ENCODE data around the gene GPR171.
"Not testable (repeated sequence)": the region's sequence is repeated elsewhere in the genome, so short reads cannot be mapped to it uniquely, and the experiment has no call there.

GPR171 gene

GRCh38 chr3:151169948-151170679 lies 32.9 kb downstream of the GPR171 start:
- Mint-ChIP-seq H3K4me1 (peaks cover 40% of the 10 kb centered on the region), H3K27ac (peak overlapping the region; percentile 82), H3K4me3 (peak overlapping the region; percentile 20)
- not testable (repeated sequence) for H3K9me3 Mint-ChIP-seq, H3K27me3 Mint-ChIP-seq, H3K36me3 Mint-ChIP-seq
- ATAC-seq = peak; percentile 68

- peak overlapping the region; percentile 20 for H3K4me3 Mint-ChIP-seq
- ATAC-seq = peak; percentile 84
- H3K36me3 Mint-ChIP-seq = no peaks in the 10 kb centered on the region
- peaks cover 40% of the 10 kb centered on the region for H3K4me1 Mint-ChIP-seq
- H3K27ac Mint-ChIP-seq = peak overlapping the region; percentile 82
- no peaks in the 10 kb centered on the region for H3K9me3 Mint-ChIP-seq
- no peaks in the 10 kb centered on the region for H3K27me3 Mint-ChIP-seq
Observed at GRCh38 chr3:151169262-151169947, 33.6 kb downstream of the GPR171 start.

- Mint-ChIP-seq H3K9me3 (no peaks in the 10 kb centered on the region), H3K36me3 (no peaks in the 10 kb centered on the region), H3K27me3 (no peaks in the 10 kb centered on the region), H3K27ac (peak overlapping the region; percentile 24), H3K4me1 (peaks cover 40% of the 10 kb centered on the region), H3K4me3 (no peak overlapping the region)
- peak; percentile 41 for ATAC-seq
Observed at GRCh38 chr3:151168269-151169094, 34.5 kb downstream of the GPR171 start.

GRCh38 chr3:151166161-151166560 lies 36.9 kb downstream of the GPR171 start:
- no peaks in the 10 kb centered on the region for H3K27me3 Mint-ChIP-seq
- H3K27ac Mint-ChIP-seq = no peak overlapping the region
- ATAC-seq = no peak
- no peak overlapping the region for H3K4me3 Mint-ChIP-seq
- no peaks in the 10 kb centered on the region for H3K36me3 Mint-ChIP-seq
- H3K9me3 Mint-ChIP-seq = no peaks in the 10 kb centered on the region
- H3K4me1 Mint-ChIP-seq = peaks cover 28% of the 10 kb centered on the region

GRCh38 chr3:151165226-151165625 lies 37.8 kb downstream of the GPR171 start:
- Mint-ChIP-seq H3K4me1 (peaks cover 19% of the 10 kb centered on the region), H3K36me3 (no peaks in the 10 kb centered on the region), H3K9me3 (no peaks in the 10 kb centered on the region), H3K27ac (no peak overlapping the region), H3K4me3 (no peak overlapping the region), H3K27me3 (no peaks in the 10 kb centered on the region)
- ATAC-seq = no peak

GRCh38 chr3:151159806-151160205 lies 43.2 kb downstream of the GPR171 start:
- ATAC-seq = no peak
- H3K36me3 Mint-ChIP-seq = no peaks in the 10 kb centered on the region
- no peaks in the 10 kb centered on the region for H3K9me3 Mint-ChIP-seq
- H3K4me1 Mint-ChIP-seq = no peaks in the 10 kb centered on the region
- H3K4me3 Mint-ChIP-seq = no peak overlapping the region
- H3K27ac Mint-ChIP-seq = no peak overlapping the region
- no peaks in the 10 kb centered on the region for H3K27me3 Mint-ChIP-seq

- Mint-ChIP-seq H3K9me3 (no peaks in the 10 kb centered on the region), H3K27me3 (no peaks in the 10 kb centered on the region), H3K36me3 (no peaks in the 10 kb centered on the region), H3K27ac (no peak overlapping the region), H3K4me1 (no peaks in the 10 kb centered on the region), H3K4me3 (no peak overlapping the region)
- peak; percentile 69 for ATAC-seq
Observed at GRCh38 chr3:151156618-151157216, 46.3 kb downstream of the GPR171 start.

GRCh38 chr3:151155409-151156128 lies 47.4 kb downstream of the GPR171 start:
- no peaks in the 10 kb centered on the region for H3K9me3 Mint-ChIP-seq
- no peak for ATAC-seq
- no peak overlapping the region for H3K4me3 Mint-ChIP-seq
- no peaks in the 10 kb centered on the region for H3K27me3 Mint-ChIP-seq
- no peak overlapping the region for H3K27ac Mint-ChIP-seq
- H3K36me3 Mint-ChIP-seq = no peaks in the 10 kb centered on the region
- no peaks in the 10 kb centered on the region for H3K4me1 Mint-ChIP-seq

- no peaks in the 10 kb centered on the region for H3K4me1 Mint-ChIP-seq
- no peaks in the 10 kb centered on the region for H3K9me3 Mint-ChIP-seq
- H3K36me3 Mint-ChIP-seq = no peaks in the 10 kb centered on the region
- no peak for ATAC-seq
- H3K27ac Mint-ChIP-seq = no peak overlapping the region
- H3K4me3 Mint-ChIP-seq = no peak overlapping the region
- H3K27me3 Mint-ChIP-seq = no peaks in the 10 kb centered on the region
Observed at GRCh38 chr3:151154566-151154965, 48.5 kb downstream of the GPR171 start.

- Mint-ChIP-seq H3K9me3 (no peaks in the 10 kb centered on the region), H3K27ac (no peak overlapping the region), H3K4me1 (no peaks in the 10 kb centered on the region), H3K36me3 (no peaks in the 10 kb centered on the region), H3K4me3 (no peak overlapping the region), H3K27me3 (no peaks in the 10 kb centered on the region)
- ATAC-seq = no peak
Observed at GRCh38 chr3:151152455-151153079, 50.4 kb downstream of the GPR171 start.
